ENCODE data around the gene STAB2.

The STAB2 gene

GRCh38 chr12:103586791-103587370 is at the start of gene STAB2:
STAB2 (plus strand) TSS chr12:103587273; CDS start chr12:103587477, 204 bp downstream.
- DNase-seq, result no peak

GRCh38 chr12:103538397-103538796 is 48.7 kb upstream of the STAB2 start:
- no peak for DNase-seq

GRCh38 chr12:103540319-103540718 is 46.8 kb upstream of the STAB2 start:
- no peak for DNase-seq

- DNase-seq, result no peak
These were observed 45.0 kb upstream of the STAB2 start for GRCh38 chr12:103542078-103542477.

GRCh38 chr12:103546959-103547358 is 40.1 kb upstream of the STAB2 start:
- peak; percentile 72 for DNase-seq

- DNase-seq, result peak; percentile 53
These were observed 39.7 kb upstream of the STAB2 start for GRCh38 chr12:103547376-103547775.

GRCh38 chr12:103547929-103548328 is 39.1 kb upstream of the STAB2 start:
- DNase-seq, result no peak

DNA sequence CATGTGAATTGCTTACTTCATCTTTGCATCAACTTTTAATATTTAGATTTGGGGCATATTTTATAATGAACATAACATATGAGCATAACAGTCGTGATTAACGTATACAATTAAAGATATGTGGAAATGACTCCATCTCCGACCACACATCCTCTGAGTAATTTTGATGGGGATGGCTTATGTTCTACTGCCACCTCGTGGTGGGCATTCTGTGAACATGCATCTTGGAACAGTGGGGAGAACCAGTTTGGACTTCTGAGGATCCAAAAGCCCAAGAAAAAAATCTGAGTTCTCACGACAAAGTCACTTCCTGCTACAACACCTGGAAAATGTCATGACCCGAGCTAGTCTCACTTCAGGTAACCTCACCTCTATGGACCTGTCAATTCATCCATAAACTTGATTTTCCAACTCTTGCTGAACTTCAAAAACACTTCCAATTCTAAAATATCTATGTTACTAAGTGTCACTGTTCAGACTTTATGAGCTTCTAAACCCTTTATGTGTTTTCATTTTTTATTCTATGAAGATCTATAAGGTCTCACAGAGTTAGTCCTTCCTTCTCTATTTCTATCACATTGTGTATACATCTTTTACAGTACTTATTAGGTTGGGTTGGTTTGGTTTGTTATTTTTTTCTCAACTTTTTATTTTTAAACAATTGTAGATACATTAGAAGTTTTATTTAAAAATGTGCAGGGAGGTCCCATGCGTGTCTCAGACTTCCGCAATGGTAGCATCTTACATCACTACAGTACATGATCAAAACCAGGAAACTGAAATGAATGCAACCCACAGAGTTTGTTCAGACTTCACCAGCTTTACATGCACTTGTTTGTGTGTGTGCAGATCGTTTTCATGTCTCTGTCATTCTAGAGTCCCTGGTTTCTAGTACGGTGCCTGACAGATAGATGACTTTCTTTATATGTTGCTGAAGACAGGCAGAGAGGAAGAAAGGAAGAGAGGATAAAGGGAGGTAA is 38.2 kb upstream of the STAB2 start:
- DNase-seq, result peak; percentile 51

- DNase-seq, result no peak
These were observed 30.0 kb upstream of the STAB2 start for GRCh38 chr12:103556890-103557627.

DNA sequence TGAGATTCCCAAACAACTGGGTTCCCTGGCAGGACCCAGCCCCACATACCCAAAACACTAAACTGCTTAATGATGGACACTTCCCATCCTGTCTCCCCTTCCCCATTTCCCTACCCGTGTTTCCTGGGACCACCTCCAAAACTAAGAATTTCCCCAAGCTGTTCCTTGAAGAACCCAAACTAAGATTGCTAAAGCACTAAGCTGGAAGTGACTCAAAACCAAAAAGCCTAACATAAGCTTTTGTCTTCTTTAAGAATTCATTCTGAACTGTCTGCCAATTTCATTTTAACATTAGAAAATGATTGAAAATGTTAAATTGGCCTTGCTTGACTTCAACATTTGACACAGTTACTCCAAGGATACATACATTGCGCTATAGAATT is 29.5 kb upstream of the STAB2 start:
- DNase-seq, result no peak

DNA sequence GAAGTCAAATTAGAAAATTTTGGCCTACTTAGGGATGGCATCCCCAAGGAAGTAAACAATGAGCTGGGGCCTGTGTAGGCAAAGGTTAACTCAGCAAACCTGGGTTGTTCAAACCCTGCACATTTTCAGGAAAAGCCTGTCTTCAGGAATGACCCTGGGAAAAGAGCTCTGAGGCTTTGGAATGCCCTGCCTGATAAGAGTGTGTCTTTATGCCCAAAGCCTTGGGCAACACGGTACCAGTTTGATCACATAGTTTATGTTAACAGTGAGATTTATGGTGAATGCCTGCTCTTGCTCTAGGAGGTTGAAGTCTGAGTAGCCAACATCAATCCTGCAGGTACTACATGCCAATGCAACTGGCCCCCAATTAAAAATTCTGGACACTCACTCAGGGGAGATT is 28.2 kb upstream of the STAB2 start:
- no peak for DNase-seq

- DNase-seq, result no peak
These were observed 26.4 kb upstream of the STAB2 start for GRCh38 chr12:103560604-103561101.

DNA sequence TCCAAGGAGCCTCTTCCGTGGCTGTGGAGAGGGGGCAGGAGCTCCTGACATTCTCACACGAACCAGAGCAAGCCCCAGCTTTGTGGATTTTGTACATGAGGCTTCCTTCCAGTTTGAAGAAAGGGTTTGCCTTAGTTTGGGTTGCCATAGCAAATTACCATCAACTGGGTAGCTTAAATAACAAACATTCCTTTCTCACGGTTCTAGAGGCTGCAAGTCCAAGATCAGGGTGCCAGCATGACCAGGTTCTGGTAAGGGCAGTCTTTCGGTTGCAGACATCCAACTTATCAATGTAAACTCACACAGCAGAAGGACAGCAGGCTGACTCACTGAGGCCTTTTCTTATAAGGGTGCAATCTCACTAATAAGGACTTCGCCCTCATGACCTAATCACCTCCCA is 25.9 kb upstream of the STAB2 start:
- DNase-seq, result no peak

- no peak for DNase-seq
These were observed 20.7 kb upstream of the STAB2 start for GRCh38 chr12:103566398-103566797.

DNA sequence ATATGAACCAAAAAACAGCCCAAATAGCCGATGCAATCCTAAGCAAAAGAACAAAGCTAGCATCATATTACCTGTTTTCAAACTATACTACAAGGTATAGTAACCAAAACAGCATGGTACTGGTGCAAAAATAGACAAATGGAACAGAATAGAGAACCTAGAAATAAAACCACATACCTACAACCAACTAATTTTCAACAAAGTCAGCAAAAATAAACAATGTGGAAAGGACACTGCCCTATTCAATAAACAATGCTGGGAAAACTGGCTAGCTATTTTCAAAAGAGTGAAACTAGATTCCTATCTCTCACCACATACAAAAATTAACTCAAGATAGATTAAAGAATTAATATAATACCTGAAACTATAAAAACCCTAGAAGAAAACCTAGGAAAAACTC is 17.8 kb upstream of the STAB2 start:
- no peak for DNase-seq

GRCh38 chr12:103571286-103571685 is 15.8 kb upstream of the STAB2 start:
- DNase-seq, result peak; percentile 29

GRCh38 chr12:103572312-103573045 is 14.6 kb upstream of the STAB2 start:
- DNase-seq, result no peak

- no peak for DNase-seq
These were observed 13.9 kb upstream of the STAB2 start for GRCh38 chr12:103573185-103573584.

DNA sequence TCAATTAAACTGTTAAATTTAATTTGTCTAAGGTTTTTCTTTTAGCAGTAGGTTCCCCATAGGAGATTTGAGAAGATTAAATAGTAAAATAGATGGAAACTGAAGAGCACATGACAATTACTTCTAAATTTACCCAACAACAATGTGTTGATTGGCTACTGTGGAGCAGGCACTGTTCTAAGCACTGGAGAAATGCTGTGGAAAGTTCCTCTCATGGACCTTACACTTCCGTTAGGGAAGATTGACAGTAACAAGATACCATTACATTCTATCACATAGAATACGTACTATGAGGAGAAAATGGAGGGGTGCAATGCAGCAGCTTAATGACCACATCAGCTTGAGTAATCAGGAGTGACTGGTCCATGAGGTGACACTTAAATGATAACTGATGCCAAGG is 8.1 kb upstream of the STAB2 start:
- DNase-seq, result no peak

- DNase-seq, result no peak
These were observed 7.0 kb upstream of the STAB2 start for GRCh38 chr12:103580026-103580425.

- no peak for DNase-seq
These were observed 4.1 kb upstream of the STAB2 start for GRCh38 chr12:103583008-103583407.

GRCh38 chr12:103586132-103586531 is 941 bp upstream of the STAB2 start:
- DNase-seq, result no peak

DNA sequence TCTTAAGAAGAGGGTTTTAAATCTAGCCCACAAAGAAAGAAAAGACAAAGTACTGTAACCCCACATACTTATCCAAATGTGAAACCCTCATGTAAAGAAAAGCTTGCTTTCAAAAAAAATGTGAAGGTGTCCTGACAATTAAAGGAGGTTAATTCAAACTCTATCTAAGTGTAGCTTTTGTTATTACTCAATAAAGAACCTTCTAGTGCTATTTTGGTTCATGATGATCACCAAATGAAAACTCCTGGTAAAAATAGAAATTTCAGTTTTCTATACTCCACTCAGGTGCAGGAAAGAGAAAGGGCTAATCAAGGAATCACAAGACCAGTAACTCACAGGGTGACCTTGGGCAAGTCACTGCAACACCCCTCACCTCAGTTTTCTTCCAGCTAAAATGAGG is 1.6 kb downstream of the STAB2 start:
- DNase-seq, result no peak

Data from NCI-H187 treated with DMSO at 0.1 percent for 48 hours (cell line).